Keratinocyte (primary cell): ENCODE results near the gene EFTUD2. TPM values are rescaled to one million over a fixed set of nuclear protein-coding genes. Genes with fewer than 3 reads are reported as not detected.

ENCODE experiments used
- DNase-seq: peaks from one replicate; pipeline ENCODE4 v3.0.0-alpha.2; 2011; ENCODE audit warnings: low read depth, missing footprints, low spot score
- FAIRE-seq: peaks from 2 replicates; lab custom pipeline; 2011; peaks lifted over from hg19 to GRCh38; lab: Jason Lieb, UNC
- H2AFZ ChIP-seq: 2 replicates; pipeline ENCODE4 v1.6.0; 2012; ENCODE audit warnings: low read length, control low read depth, inconsistent platforms; ENCODE audit not compliant: control insufficient read depth
- H3K27ac ChIP-seq: 2 replicates; pipeline ENCODE4 v1.5.1; 2011; ENCODE audit warnings: low read length; ENCODE audit not compliant: control insufficient read depth, insufficient read depth
- H3K27me3 ChIP-seq: 3 replicates; pipeline ENCODE4 v1.6.0; 2011; ENCODE audit warnings: low read length; ENCODE audit not compliant: control insufficient read depth, insufficient read depth; ENCODE audit errors: extremely low read depth
- H3K36me3 ChIP-seq, 2 experiments: 2 replicates in 1 of 2; 3 replicates in 1 of 2; pipeline ENCODE4 v1.5.1; 2011; ENCODE audit warnings: low read length in 2 of 2, mild to moderate bottlenecking in 1 of 2; ENCODE audit not compliant: control insufficient read depth in 2 of 2, insufficient read depth in 2 of 2; ENCODE audit errors: extremely low read depth in 1 of 2
- H3K4me1 ChIP-seq: 3 replicates; pipeline ENCODE4 v1.5.1; 2011; ENCODE audit warnings: low read length; ENCODE audit not compliant: control insufficient read depth, insufficient read depth; ENCODE audit errors: extremely low read depth
- H3K4me2 ChIP-seq: 3 replicates; pipeline ENCODE4 v1.6.0; 2011; ENCODE audit warnings: low read depth, low read length; ENCODE audit not compliant: control insufficient read depth, insufficient read depth; ENCODE audit errors: extremely low read depth
- H3K4me3 ChIP-seq, 3 experiments: fragments of 200-600 bp in 1 of 3; sonication (generic) in 1 of 3; 2 replicates in 2 of 3; 3 replicates in 1 of 3; pipeline ENCODE4 v1.5.1; 2011 to 2016; ENCODE audit warnings: low read length in 3 of 3, mild to moderate bottlenecking in 3 of 3, control low read depth in 2 of 3, inconsistent platforms in 1 of 3, low read depth in 1 of 3, mixed read lengths in 1 of 3, mixed run types in 1 of 3, moderate library complexity in 1 of 3; ENCODE audit not compliant: control insufficient read depth in 2 of 3, insufficient read depth in 2 of 3; ENCODE audit errors: extremely low read depth in 1 of 3
- H3K79me2 ChIP-seq: 2 replicates; pipeline ENCODE4 v1.6.0; 2012; ENCODE audit warnings: low read length; ENCODE audit not compliant: control insufficient read depth, insufficient read depth
- H3K9ac ChIP-seq: 3 replicates; pipeline ENCODE4 v1.6.0; 2011; ENCODE audit warnings: low read length; ENCODE audit not compliant: control insufficient read depth, insufficient read depth; ENCODE audit errors: extremely low read depth
- H3K9me1 ChIP-seq: 3 replicates; pipeline ENCODE4 v1.6.0; 2011; ENCODE audit warnings: low read length; ENCODE audit not compliant: control insufficient read depth, insufficient read depth; ENCODE audit errors: extremely low read depth
- H3K9me3 ChIP-seq: 2 replicates; pipeline ENCODE4 v1.5.1; 2012; ENCODE audit warnings: low read depth, low read length; ENCODE audit not compliant: control insufficient read depth
- H4K20me1 ChIP-seq: 3 replicates; pipeline ENCODE4 v1.6.0; 2011; ENCODE audit warnings: low read length; ENCODE audit not compliant: control insufficient read depth, insufficient read depth; ENCODE audit errors: extremely low read depth
- EZH2 ChIP-seq: IDR thresholded peaks from one replicate; pipeline ENCODE4 v1.6.1; 2012; ENCODE audit warnings: inconsistent platforms, mild to moderate bottlenecking, low read length, moderate library complexity
- dilution Hi-C: fragments of 300-500 bp; cut with MboI; formaldehyde crosslinking; loops from one replicate; pipeline ENCODE4 v1.7.0; 2020; ENCODE audit warnings: low sequenced_read_pairs; ENCODE audit not compliant: extremely low pct_ligation_motif_present
- polyA plus RNA-seq, 5 experiments: library from polyadenylated mRNA; depleted of rRNA in 3 of 5; stranded (reverse) in 3 of 5; stranded (forward) in 1 of 5; unstranded in 1 of 5; fragments of >200 nt; gene quantifications; 1 replicate in 1 of 5; 2 replicates in 3 of 5; 3 replicates in 1 of 5; pipeline versions ENCODE4 v1.2.1 to v1.2.3, GENCODE V29; 2011 to 2012; ENCODE audit warnings: missing spikeins in 2 of 5, low read depth in 1 of 5, low replicate concordance in 1 of 5
- TF ChIP-seq, protein P1 (sequence below), 3 experiments: IDR thresholded peaks in 1 of 3; conservative IDR thresholded peaks in 1 of 3; optimal IDR thresholded peaks in 1 of 3; 2 replicates in 2 of 3; 3 replicates in 1 of 3; pipeline versions ENCODE3 to v1.5.1; 2011; ENCODE audit warnings: low read length in 3 of 3, mild to moderate bottlenecking in 3 of 3, moderate library complexity in 2 of 3, control low read depth in 1 of 3, inconsistent platforms in 1 of 3; ENCODE audit not compliant: insufficient read depth in 2 of 3; ENCODE audit errors: extremely low read depth in 1 of 3

Gene EFTUD2
- polyA plus RNA-seq, 1 donor (not counting 4 experiments of a cell fraction or from before 2014, with no cell fraction given), result 160 TPM

DNA sequence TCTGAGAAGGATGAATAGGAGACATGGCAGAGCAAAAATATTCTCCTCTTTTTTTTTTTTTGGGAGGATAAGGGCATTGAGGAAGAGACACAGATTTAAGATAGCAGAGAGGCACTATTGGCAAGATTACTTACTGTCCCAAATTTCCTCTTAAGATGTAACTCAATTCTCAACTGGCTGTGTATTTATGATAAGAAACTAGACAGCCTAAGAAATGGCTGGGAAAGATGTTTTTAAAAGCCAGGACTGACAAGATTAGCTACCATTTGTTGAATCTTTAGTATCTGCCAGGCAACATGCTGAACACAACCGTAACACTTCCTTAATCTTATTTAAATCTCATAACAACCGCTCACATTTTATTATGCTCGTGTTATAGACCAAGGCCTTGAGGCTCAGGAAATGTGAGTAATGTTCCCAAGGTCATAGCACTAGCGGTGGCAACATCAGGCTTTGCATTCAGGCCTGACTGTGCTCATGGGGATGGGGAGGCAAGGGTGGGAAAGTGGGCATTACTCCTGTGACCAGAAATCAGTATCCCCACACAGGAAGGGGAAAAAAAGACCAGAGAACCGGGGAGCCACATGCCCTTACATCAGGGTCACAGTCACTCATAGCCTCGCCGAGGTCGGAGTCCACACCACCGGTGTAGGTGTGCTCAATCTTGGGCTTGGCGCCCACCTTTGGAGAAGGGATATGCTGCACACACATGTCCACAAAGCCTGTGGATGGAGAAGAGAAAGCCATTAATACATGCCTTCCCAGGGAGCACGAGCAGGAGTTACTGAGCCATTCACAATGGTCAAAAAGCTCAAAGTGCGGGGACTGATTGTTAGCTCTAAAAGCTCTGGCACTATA lies 36.0 kb downstream of the EFTUD2 start:
- Histone ChIP-seq H3K9me3 (no peaks in the 10 kb centered on the region), H3K9ac (no peak overlapping the region), H3K4me3 (no peak overlapping the region), H3K4me2 (no peak overlapping the region), H3K4me1 (no peaks in the 10 kb centered on the region), H4K20me1 (peaks cover 4% of the 10 kb centered on the region), H2AFZ (no peak overlapping the region), H3K9me1 (no peaks in the 10 kb centered on the region), H3K27ac (no peak overlapping the region), H3K36me3 (peaks cover 42 to 82% of the 10 kb centered on the region in 2 experiments), H3K27me3 (no peaks in the 10 kb centered on the region), H3K79me2 (no peaks in the 10 kb centered on the region)
- DNase-seq, result no peak
- dilution Hi-C loops, result no loop called here
- TF ChIP-seq, protein P1, sequence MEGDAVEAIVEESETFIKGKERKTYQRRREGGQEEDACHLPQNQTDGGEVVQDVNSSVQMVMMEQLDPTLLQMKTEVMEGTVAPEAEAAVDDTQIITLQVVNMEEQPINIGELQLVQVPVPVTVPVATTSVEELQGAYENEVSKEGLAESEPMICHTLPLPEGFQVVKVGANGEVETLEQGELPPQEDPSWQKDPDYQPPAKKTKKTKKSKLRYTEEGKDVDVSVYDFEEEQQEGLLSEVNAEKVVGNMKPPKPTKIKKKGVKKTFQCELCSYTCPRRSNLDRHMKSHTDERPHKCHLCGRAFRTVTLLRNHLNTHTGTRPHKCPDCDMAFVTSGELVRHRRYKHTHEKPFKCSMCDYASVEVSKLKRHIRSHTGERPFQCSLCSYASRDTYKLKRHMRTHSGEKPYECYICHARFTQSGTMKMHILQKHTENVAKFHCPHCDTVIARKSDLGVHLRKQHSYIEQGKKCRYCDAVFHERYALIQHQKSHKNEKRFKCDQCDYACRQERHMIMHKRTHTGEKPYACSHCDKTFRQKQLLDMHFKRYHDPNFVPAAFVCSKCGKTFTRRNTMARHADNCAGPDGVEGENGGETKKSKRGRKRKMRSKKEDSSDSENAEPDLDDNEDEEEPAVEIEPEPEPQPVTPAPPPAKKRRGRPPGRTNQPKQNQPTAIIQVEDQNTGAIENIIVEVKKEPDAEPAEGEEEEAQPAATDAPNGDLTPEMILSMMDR (optimal IDR thresholded peaks at IDR 0.05 in 1 of 3, IDR thresholded peaks at IDR 0.05 in 1 of 3, conservative IDR thresholded peaks at IDR 0.05 in 1 of 3; ENCODE audit: extremely low read depth in 1 of 3, insufficient read depth in 2 of 3, low read length in 3 of 3), result no peak
- TF ChIP-seq EZH2, result no peak
- no peak for FAIRE-seq

DNA sequence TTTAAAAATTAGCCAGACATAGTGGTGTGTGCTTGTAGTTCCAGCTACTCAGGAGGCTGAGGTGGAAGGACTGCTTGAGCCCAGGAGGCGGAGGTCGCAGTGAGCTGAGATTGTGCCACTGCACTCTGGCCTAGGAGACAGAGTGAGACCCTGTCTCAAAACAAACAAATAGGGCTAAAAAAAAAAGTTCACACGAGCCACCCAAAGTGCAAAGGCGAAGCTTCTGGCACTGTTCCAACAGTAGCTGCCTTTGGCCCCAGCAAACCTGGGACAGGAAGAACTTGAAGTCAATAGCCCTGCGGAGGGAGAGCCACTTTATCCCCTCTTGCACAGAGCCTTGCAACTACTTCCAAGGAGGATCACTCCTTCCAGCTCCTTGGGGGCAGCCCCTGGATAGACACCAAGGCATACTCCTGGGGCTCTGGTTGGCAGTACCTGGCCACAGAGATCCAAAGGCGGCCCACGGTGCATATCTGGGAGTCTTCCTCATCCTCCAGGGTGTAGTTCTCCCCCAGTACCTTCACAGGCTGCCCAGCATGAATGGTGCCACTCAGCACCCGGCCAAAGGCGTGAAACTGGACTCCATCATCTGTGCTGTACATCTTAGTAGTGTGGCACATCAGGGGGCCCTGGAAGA lies 36.8 kb downstream of the EFTUD2 start:
- TF ChIP-seq, protein P1 (optimal IDR thresholded peaks at IDR 0.05 in 1 of 3, IDR thresholded peaks at IDR 0.05 in 1 of 3, conservative IDR thresholded peaks at IDR 0.05 in 1 of 3; ENCODE audit: extremely low read depth in 1 of 3, insufficient read depth in 2 of 3, low read length in 3 of 3), result no peak
- TF ChIP-seq EZH2, result no peak
- Histone ChIP-seq H3K9me1 (no peaks in the 10 kb centered on the region), H3K4me1 (no peaks in the 10 kb centered on the region), H3K9ac (no peak overlapping the region), H3K4me3 (no peak overlapping the region), H3K79me2 (no peaks in the 10 kb centered on the region), H3K4me2 (no peak overlapping the region), H3K27me3 (no peaks in the 10 kb centered on the region), H4K20me1 (peaks cover 4% of the 10 kb centered on the region), H3K9me3 (no peaks in the 10 kb centered on the region), H2AFZ (no peak overlapping the region), H3K27ac (no peak overlapping the region), H3K36me3 (peaks cover 42 to 80% of the 10 kb centered on the region in 2 experiments)
- dilution Hi-C loops, result no loop called here
- FAIRE-seq, result no peak
- no peak for DNase-seq
